Posterior cingulate gyrus (tissue), 11 donors: Measurements from ENCODE around the gene PFKL.
"Not testable (repeated sequence)": the region's sequence is repeated elsewhere in the genome, so short reads cannot be mapped to it uniquely, and the experiment has no call there.

Experiments used
- DNase-seq, 10 donors: peaks; one replicate each; pipeline versions ENCODE4 v3.0.0 to v3.0.0-alpha.2; 2020 to 2021; ENCODE audit warnings: mixed read lengths in 3 of 10
- intact Hi-C: fragments of 100-400 bp; cut with DNase I; formaldehyde crosslinking; loops from one replicate; pipeline ENCODE4 v1.15.1; 2023

The PFKL gene

GRCh38 chr21:44354775-44355771 lies 55.2 kb downstream of the PFKL start:
- peak in 1 of 10 donors; percentile 57 for DNase-seq
- intact Hi-C loops = no loop called here

- intact Hi-C loops = no loop called here
- peak in 1 of 10 donors; percentile 66 for DNase-seq
These were observed 56.3 kb downstream of the PFKL start for GRCh38 chr21:44356160-44356559.

- peak in 2 of 10 donors; percentile 45 to 57 for DNase-seq
- intact Hi-C loops = no loop called here
These were observed 56.8 kb downstream of the PFKL start for GRCh38 chr21:44356636-44357035.

DNA sequence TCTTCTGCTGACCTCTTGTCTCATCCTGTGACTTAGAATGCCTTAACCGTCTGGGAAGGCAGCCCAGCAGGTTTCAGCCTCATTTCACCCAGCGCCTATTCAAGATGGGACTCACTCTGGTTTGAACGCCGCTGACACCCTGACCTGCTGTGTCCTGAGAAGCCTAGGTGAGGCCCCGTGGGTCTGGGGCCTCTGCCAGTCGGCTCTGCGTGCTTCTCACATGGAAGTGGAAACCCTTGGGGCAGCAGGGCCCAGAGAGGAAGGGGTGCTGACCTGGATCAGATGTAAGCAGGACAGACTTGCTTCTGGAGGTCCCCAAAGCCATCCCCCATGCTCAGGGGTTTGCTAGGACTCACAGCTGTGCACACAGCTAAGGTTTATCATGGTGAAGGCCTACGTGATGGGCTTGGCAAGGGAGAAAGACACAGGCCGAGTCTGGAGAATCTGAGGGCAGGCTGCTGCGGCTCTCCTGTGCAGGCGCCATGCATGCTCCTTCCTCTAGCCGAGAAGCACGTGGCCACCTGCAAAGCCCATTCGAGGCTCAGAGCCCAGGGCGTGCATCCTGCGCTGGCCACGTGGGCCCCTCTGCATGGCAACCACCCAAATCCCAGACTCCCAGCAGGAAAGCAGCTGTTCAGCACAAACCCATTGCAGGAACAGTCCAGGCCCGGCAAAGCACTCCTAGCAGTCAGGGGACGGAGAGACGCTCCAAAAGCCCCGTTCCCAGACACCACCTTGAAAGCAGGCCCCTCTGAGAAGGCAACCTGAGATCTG lies 57.4 kb downstream of the PFKL start:
- intact Hi-C loops = no loop called here
- DNase-seq = peak in 3 of 10 donors; percentile 49 to 80 (median 59)

DNA sequence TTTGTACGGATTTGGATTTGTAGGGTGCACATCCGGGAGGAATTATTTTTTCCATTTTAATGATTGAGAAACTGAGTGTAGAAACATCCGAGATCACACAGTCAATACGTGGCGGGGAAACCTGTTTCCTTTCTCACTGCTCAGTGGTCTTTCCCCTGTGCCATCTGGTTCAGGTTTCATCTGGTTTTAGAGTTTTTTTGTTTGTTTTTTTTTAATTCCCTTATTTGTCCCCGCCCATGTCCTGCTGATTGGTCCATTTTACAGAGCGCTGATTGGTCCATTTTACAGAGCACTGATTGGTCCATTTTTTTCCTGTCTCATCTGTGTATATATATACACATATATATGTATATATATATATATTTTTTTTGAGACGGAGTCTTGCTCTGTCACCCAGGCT lies 59.5 kb downstream of the PFKL start:
- intact Hi-C loops = no loop called here
- no peak for DNase-seq

DNA sequence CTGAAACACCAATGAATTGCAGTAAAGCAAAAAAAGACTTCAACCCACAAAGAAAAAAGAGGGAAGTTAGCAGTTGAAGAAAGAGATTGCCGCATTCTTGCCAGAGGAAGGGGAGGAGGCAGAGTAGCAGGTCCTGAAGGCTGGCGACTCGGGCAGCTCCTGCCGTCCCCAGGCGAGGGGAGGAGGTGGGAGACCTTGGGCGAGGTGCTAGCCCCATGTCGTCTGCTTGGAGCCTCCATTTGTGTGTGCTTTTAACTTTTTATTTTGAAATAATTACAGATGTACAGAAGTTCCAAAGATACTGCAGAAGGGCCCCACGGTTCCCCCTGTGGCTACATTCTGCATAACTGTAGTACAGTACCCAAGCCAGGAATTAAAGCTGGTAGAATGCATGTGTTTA lies 60.3 kb downstream of the PFKL start:
- peak in 2 of 10 donors; percentile 51 to 55 for DNase-seq
- intact Hi-C loops = no loop called here

GRCh38 chr21:44361903-44362302 lies 62.0 kb downstream of the PFKL start:
- peak in 1 of 10 donors; percentile 18 for DNase-seq
- intact Hi-C loops = not testable (repeated sequence)

DNA sequence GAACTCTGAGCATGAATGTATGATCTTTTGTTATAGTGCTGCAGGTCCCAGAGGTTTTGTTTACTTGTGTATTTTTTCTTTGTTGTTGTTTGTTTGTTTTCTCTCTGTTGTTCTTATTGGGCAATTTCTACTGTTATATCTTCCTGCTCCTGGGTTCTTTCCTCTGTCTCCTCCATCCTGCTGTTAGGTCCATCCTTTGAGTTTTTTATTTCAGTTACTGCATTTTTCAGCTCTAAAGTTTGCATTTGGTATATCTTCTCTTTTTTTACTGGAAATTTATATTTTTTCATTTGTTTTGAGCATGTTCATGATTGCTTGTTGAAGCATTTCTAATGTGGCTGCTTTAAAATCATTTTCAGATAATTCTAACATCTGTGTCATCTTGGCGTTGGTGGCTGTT lies 63.4 kb downstream of the PFKL start:
- intact Hi-C loops = no loop called here

DNA sequence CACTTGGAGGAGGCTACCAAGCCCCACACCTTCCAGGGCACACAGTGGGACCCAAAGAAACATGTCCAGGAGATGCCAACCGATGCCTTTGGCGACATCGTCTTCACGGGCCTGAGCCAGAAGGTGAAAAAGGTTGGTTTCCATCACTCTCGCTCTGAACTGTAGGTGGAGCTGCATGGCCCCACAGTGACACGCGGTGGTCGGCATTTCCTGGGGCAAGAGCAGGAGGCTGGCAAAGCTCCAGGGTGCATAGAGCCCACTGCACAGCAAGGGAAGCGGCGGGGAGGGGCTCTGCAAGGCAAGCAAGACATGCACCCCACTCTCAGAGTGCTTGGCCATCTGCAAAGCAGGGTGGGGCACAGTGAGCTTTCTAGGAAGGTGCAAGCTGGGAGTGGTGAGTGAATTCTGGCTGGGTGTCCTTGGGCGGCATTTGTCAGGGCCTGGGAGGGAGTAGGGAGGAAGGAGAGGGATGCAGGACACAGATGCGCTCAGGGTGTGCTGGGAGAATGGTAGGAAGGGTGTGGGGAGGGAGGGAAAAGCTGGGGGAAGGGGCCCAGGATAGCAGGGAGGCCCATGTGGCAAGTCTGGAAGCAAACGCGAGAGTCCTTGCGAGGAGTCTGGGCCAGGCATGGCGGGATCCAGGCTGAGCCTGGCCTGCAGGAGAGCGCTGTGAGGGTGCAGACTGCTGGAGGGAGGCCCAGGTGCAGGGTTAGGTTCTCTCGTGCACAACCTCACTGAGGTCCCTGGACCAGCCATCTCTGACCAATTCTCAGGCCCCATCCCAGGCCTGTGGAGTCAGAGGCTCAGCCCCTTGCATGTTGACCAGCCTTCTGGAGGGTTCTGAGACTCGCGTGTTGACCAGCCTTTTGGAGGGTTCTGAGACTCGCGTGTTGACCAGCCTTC lies 64.5 kb downstream of the PFKL start:
- intact Hi-C loops = no loop called here
- peak in 1 of 10 donors; percentile 58 for DNase-seq

More for the DNA sequence above, 63.4 kb downstream of the PFKL start:
- DNase-seq = no peak

DNA sequence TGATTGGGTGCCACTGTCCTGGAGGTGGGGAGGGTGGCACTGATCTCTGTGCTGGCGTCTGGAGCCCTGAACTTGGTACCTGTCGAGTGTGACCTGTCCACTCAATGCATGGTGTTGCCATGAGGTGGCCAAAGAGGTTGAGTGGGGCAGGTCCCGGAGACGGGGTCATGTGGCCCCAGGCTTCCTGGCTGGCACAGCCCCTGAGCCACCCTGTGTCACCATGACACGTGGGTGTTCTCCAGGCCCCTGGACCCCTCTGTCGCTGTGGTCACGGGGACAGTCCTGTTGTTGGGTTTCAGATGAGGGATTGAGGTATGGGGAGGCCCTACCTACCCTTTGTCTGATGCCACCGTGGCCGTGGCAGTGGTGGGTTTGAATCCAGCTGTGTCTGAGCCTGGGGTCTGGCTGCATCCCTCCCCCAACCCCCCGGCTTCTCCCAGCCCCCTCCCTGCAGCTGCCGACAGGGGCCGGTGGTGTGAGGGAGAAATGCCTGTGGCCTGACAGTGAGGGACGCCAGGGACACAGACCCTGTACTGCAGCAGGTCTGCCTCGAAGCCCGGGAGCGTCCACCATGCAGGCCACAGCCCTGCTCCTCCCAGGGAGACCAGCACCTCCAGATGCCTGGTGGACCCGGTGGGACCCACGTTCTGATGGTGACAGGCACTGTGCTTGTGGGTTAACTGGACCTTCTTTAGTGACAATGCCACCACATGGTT lies 65.6 kb downstream of the PFKL start:
- DNase-seq = peak in 2 of 10 donors; percentile 11 to 80
- intact Hi-C loops = no loop called here

DNA sequence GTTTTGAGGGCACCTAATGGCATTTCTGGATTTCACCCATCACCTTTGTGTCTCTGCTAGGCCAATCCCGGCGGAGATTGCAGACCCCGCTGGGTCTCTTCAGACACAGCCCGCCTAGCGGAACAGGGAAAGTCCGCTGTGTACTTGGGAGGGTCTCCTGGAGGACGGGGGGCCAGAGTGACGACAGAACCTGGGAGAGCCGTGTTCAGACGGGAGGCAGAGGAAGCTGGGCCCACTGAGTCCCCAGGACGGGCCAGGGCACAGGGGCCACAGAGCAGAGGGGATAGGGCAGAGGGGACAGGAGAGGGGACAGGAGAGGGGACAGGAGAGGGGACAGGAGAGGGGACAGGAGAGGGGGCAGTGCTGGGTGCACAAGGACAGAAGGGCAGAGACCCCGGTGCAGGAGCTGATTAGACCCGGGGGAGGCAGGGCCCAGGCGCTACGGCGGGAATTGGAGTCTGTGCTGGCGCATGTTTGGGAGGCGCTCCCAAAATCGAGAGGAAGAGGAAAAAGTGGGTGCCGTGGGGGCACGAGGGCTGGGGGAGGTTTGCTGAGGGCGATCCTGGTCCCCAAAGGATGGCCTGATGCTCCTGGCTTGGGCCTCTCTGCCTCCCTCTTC lies 66.2 kb downstream of the PFKL start:
- intact Hi-C loops = no loop called here
- DNase-seq = peak in 1 of 10 donors; percentile 3

DNA sequence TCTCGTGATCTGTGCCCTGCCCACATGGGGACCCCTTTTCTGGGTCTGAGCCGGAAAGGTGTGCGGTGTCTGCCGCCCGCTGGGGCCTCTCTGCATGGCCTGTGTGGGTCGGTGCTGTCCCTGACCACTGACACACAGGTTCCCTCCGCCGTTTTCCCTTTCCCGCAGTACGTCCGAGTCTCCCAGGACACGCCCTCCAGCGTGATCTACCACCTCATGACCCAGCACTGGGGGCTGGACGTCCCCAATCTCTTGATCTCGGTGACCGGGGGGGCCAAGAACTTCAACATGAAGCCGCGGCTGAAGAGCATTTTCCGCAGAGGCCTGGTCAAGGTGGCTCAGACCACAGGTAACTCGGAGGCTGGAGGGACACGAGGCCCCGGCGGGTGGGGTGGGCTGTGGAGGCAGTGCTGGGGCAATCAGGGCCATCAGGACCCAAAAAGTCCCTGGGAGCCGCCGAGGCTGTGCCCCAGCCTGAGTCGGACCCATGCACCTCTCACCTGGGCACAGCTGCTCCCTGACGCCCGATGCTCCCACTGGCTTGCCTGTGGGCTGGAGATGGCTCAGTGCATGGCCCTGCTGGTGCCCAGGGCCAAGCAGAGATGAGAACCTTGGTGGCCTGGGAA lies 66.8 kb downstream of the PFKL start:
- peak in 1 of 10 donors; percentile 5 for DNase-seq
- intact Hi-C loops = no loop called here

DNA sequence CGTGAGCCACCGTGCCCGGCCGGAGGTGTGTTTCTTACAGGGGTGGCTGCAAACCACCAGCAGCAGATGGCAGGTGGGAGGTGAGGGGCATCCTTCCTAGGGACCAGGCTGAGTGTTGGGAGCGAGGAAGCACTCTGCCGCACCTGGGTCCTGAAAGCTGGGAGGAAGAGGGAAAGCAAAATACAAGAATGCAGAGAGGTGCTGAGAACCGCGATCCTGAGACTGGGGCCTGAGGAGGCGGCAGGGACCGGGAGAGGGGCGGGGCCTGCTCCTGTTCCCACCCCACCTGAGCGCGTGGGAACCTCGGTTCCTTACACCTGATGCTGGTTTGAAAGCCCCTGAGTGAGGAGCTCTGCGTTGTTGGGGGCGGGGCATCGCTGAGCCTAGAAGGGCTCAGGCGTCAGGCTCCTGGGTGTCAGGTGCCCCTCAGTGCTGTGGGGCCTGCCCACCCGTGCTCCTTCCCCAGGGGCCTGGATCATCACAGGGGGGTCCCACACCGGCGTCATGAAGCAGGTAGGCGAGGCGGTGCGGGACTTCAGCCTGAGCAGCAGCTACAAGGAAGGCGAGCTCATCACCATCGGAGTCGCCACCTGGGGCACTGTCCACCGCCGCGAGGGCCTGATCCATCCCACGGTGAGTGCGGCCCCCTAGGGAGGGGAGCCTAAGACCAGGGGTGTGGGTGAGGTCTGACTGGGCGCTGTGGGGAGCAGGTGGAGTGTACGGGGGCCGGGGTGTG lies 69.0 kb downstream of the PFKL start:
- intact Hi-C loops = no loop called here
- peak in 2 of 10 donors; percentile 62 for DNase-seq

GRCh38 chr21:44370027-44370735 lies 70.3 kb downstream of the PFKL start:
- intact Hi-C loops = no loop called here
- peak in 2 of 10 donors; percentile 9 to 80 for DNase-seq

- no peak for DNase-seq
- intact Hi-C loops = no loop called here
These were observed 71.0 kb downstream of the PFKL start for GRCh38 chr21:44370786-44371410.

DNA sequence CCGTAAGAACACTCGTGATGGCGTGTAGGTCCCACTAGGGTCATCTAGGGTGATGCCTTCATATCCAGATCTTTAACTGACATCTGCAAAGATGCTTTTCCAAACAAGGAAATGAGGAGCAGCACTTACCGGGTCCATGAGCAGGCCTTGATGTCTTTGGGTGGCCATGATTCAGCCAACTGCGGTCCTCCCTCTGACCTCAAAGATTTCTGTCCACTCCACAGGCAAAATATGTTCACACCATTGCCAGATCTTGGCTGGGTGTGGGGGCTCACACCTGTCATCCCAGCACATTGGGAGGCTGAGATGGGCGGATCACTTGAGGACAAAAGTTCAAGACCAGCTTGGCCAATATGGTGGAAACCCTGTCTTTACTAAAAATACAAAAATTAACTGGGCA lies 71.7 kb downstream of the PFKL start:
- peak in 1 of 10 donors; percentile 45 for DNase-seq
- intact Hi-C loops = no loop called here

- peak in 1 of 10 donors; percentile 59 for DNase-seq
- intact Hi-C loops = no loop called here
These were observed 72.8 kb downstream of the PFKL start for GRCh38 chr21:44372616-44373015.
